Mesodermal cell (in vitro differentiated cells): Measurements from ENCODE around the gene NFKB2.

Experiments
- H3K27ac ChIP-seq: 2 replicates; pipeline ENCODE4 v1.7.0; 2013; ENCODE audit warnings: mild to moderate bottlenecking, low read depth, low read length, moderate library complexity; ENCODE audit not compliant: severe bottlenecking
- H3K36me3 ChIP-seq: 2 replicates; pipeline ENCODE4 v1.7.1; 2013; ENCODE audit warnings: mild to moderate bottlenecking, low read length, moderate library complexity; ENCODE audit not compliant: control insufficient read depth, insufficient read depth
- H3K4me1 ChIP-seq: one replicate; pipeline ENCODE4 v1.7.1; 2013; ENCODE audit warnings: mild to moderate bottlenecking, low read length; ENCODE audit not compliant: insufficient read depth, control insufficient read depth, poor library complexity, severe bottlenecking
- H3K4me3 ChIP-seq: 2 replicates; pipeline ENCODE4 v1.7.0; 2013; ENCODE audit warnings: low read length, control low read depth, mild to moderate bottlenecking; ENCODE audit not compliant: insufficient read depth, poor library complexity, severe bottlenecking; ENCODE audit errors: extremely low read depth
- H3K9me3 ChIP-seq: 2 replicates; pipeline ENCODE4 v1.7.1; 2013; ENCODE audit warnings: mild to moderate bottlenecking, low read length, moderate library complexity; ENCODE audit not compliant: control insufficient read depth
- WGBS, 2 experiments: methylation state at CpG; one replicate each; pipeline ENCODE4 v1.1.5; 2013; ENCODE audit warnings: missing lambda C conversion rate in 2 of 2; ENCODE audit not compliant: insufficient coverage in 2 of 2; 5-methylcytosine and 5-hydroxymethylcytosine counted together

NFKB2 gene

GRCh38 chr10:102401735-102402511 is 6.4 kb downstream of the NFKB2 start:
- no peak overlapping the region for H3K4me3 ChIP-seq
- H3K27ac ChIP-seq, result no peak overlapping the region
- H3K9me3 ChIP-seq, result no peaks in the 10 kb centered on the region
- 79% methylated on average over 12 to 13 of the region's 18 CpGs for WGBS, 2 experiments
- H3K4me1 ChIP-seq, result peaks cover 15% of the 10 kb centered on the region
- H3K36me3 ChIP-seq, result peaks cover 26% of the 10 kb centered on the region

GRCh38 chr10:102402512-102402896 is 7.0 kb downstream of the NFKB2 start:
- H3K27ac ChIP-seq, result no peak overlapping the region
- H3K36me3 ChIP-seq, result peaks cover 24% of the 10 kb centered on the region
- WGBS, 2 experiments, result no CpG with 5 or more reads among the region's 5 CpGs

GRCh38 chr10:102403115-102403514 is 7.6 kb downstream of the NFKB2 start:
- peaks cover 19% of the 10 kb centered on the region for H3K36me3 ChIP-seq
- no peak overlapping the region for H3K27ac ChIP-seq
- H3K4me1 ChIP-seq, result peaks cover 15% of the 10 kb centered on the region
- no peaks in the 10 kb centered on the region for H3K9me3 ChIP-seq
- H3K4me3 ChIP-seq, result no peak overlapping the region
- WGBS, 2 experiments, result 85 to 98% methylated on average over 4 to 5 of the region's 13 CpGs

More at GRCh38 chr10:102402512-102402896, 7.0 kb downstream of the NFKB2 start:
- no peak overlapping the region for H3K4me3 ChIP-seq
- H3K4me1 ChIP-seq, result peaks cover 15% of the 10 kb centered on the region
- no peaks in the 10 kb centered on the region for H3K9me3 ChIP-seq

- peaks cover 19% of the 10 kb centered on the region for H3K4me1 ChIP-seq
- H3K36me3 ChIP-seq, result peaks cover 13% of the 10 kb centered on the region
- H3K4me3 ChIP-seq, result no peak overlapping the region
- H3K9me3 ChIP-seq, result no peaks in the 10 kb centered on the region
- H3K27ac ChIP-seq, result no peak overlapping the region
- WGBS, 2 experiments, result 93 to 97% methylated on average over 15 to 17 of the region's 17 CpGs
Observed at GRCh38 chr10:102404361-102405107, 9.0 kb downstream of the NFKB2 start.

- no peak overlapping the region for H3K27ac ChIP-seq
- peaks cover 24% of the 10 kb centered on the region for H3K4me1 ChIP-seq
- no peak overlapping the region for H3K4me3 ChIP-seq
- H3K36me3 ChIP-seq, result peaks cover 13% of the 10 kb centered on the region
- H3K9me3 ChIP-seq, result no peaks in the 10 kb centered on the region
- WGBS, 2 experiments, result 89 to 93% methylated on average over 14 to 19 of the region's 19 CpGs
Observed at GRCh38 chr10:102405108-102405571, 9.6 kb downstream of the NFKB2 start.

- H3K4me1 ChIP-seq, result peaks cover 29% of the 10 kb centered on the region
- peaks cover 10% of the 10 kb centered on the region for H3K36me3 ChIP-seq
- H3K9me3 ChIP-seq, result no peaks in the 10 kb centered on the region
- no peak overlapping the region for H3K4me3 ChIP-seq
- H3K27ac ChIP-seq, result no peak overlapping the region
- 89 to 100% methylated on average over 2 to 4 of the region's 6 CpGs for WGBS, 2 experiments
Observed at GRCh38 chr10:102405632-102406031, 10.1 kb downstream of the NFKB2 start.

GRCh38 chr10:102406815-102407214 is 11.3 kb downstream of the NFKB2 start:
- WGBS, 2 experiments, result no CpG with 5 or more reads among the region's 2 CpGs
- H3K27ac ChIP-seq, result no peak overlapping the region
- H3K4me3 ChIP-seq, result no peak overlapping the region

GRCh38 chr10:102407425-102408130 is 12.1 kb downstream of the NFKB2 start:
- Histone ChIP-seq H3K9me3 (no peaks in the 10 kb centered on the region), H3K27ac (no peak overlapping the region), H3K4me1 (peaks cover 14% of the 10 kb centered on the region), H3K36me3 (no peaks in the 10 kb centered on the region), H3K4me3 (no peak overlapping the region)
- 86 to 93% methylated on average over 7 to 11 of the region's 13 CpGs for WGBS, 2 experiments

More at GRCh38 chr10:102406815-102407214, 11.3 kb downstream of the NFKB2 start:
- H3K4me1 ChIP-seq, result peaks cover 21% of the 10 kb centered on the region
- H3K36me3 ChIP-seq, result no peaks in the 10 kb centered on the region
- H3K9me3 ChIP-seq, result no peaks in the 10 kb centered on the region

- WGBS, 2 experiments, result 77 to 78% methylated on average over 8 to 12 of the region's 14 CpGs
- Histone ChIP-seq H3K27ac (no peak overlapping the region), H3K4me1 (peaks cover 14% of the 10 kb centered on the region), H3K36me3 (no peaks in the 10 kb centered on the region), H3K9me3 (no peaks in the 10 kb centered on the region), H3K4me3 (peak overlapping the region; percentile 36)
Observed at GRCh38 chr10:102408131-102408727, 12.7 kb downstream of the NFKB2 start.
